Stomach smooth muscle (tissue), 2 donors: ENCODE results near the gene CD72.

ENCODE experiments used
- H3K27ac ChIP-seq: one replicate; pipeline ENCODE4 v1.7.0; 2013; ENCODE audit warnings: mild to moderate bottlenecking, low read length, inconsistent platforms
- H3K27me3 ChIP-seq, 2 donors: one replicate each; pipeline ENCODE4 v1.7.0; 2013; ENCODE audit warnings: low read length in 2 of 2; ENCODE audit not compliant: insufficient read depth in 2 of 2, control insufficient read depth in 1 of 2
- H3K36me3 ChIP-seq, 2 donors: one replicate each; pipeline ENCODE4 v1.7.0; 2013; ENCODE audit warnings: low read length in 2 of 2; ENCODE audit not compliant: control insufficient read depth in 2 of 2, insufficient read depth in 2 of 2
- H3K4me1 ChIP-seq: one replicate; pipeline ENCODE4 v1.7.0; 2013; ENCODE audit warnings: low read length; ENCODE audit not compliant: control insufficient read depth, insufficient read depth
- H3K4me3 ChIP-seq, 2 donors: one replicate each; pipeline ENCODE4 v1.7.0; 2013; ENCODE audit warnings: low read length in 2 of 2
- H3K9ac ChIP-seq, 2 donors: one replicate each; pipeline ENCODE4 v1.7.0; 2013; ENCODE audit warnings: low read length in 2 of 2, mild to moderate bottlenecking in 1 of 2
- H3K9me3 ChIP-seq, 2 donors: one replicate each; pipeline ENCODE4 v1.7.0; 2013; ENCODE audit warnings: low read length in 2 of 2; ENCODE audit not compliant: control insufficient read depth in 2 of 2
- donor health status: healthy.
- donor health status: Pancreatic carcinoma.

Gene CD72

GRCh38 chr9:35618325-35618727, at the start of gene CD72:
Gene CD72 (minus strand): TSS chr9:35618413. CDS start chr9:35618303, 110 bp downstream.
- peaks cover 5 to 9% of the 10 kb centered on the region in 2 donors for H3K27me3 ChIP-seq
- H3K27ac ChIP-seq = no peak within 1 kb of the TSS
- H3K36me3 ChIP-seq = no peaks in the 10 kb centered on the region
- peak within 1 kb of the TSS; percentile 63 to 72 for H3K4me3 ChIP-seq
- peaks cover 12% of the 10 kb centered on the region for H3K4me1 ChIP-seq
- peak within 1 kb of the TSS; percentile 42 to 51 for H3K9ac ChIP-seq
- no peaks in the 10 kb centered on the region for H3K9me3 ChIP-seq

- H3K9ac ChIP-seq = no peak overlapping the region
- H3K9me3 ChIP-seq = no peaks in the 10 kb centered on the region
- H3K4me1 ChIP-seq = peaks cover 27% of the 10 kb centered on the region
- H3K36me3 ChIP-seq = no peaks in the 10 kb centered on the region
- H3K27me3 ChIP-seq = no peaks in the 10 kb centered on the region
- H3K27ac ChIP-seq = no peak overlapping the region
- no peak overlapping the region for H3K4me3 ChIP-seq
Observed at GRCh38 chr9:35667939-35668338, 49.7 kb upstream of the CD72 start.

GRCh38 chr9:35666549-35666948, 48.3 kb upstream of the CD72 start:
- Histone ChIP-seq H3K9ac (no peak overlapping the region), H3K27ac (no peak overlapping the region), H3K4me3 (no peak overlapping the region), H3K36me3 (peaks cover 0 to 7% of the 10 kb centered on the region in 2 donors), H3K9me3 (no peaks in the 10 kb centered on the region), H3K4me1 (peaks cover 38% of the 10 kb centered on the region), H3K27me3 (no peaks in the 10 kb centered on the region)

GRCh38 chr9:35666045-35666444, 47.8 kb upstream of the CD72 start:
- H3K27ac ChIP-seq = no peak overlapping the region
- no peak overlapping the region for H3K4me3 ChIP-seq
- H3K9me3 ChIP-seq = no peaks in the 10 kb centered on the region

GRCh38 chr9:35665471-35665818, 47.2 kb upstream of the CD72 start:
- Histone ChIP-seq H3K9me3 (no peaks in the 10 kb centered on the region), H3K4me3 (peak overlapping the region; percentile 70 to 78), H3K4me1 (peaks cover 48% of the 10 kb centered on the region), H3K27ac (peak overlapping the region; percentile 99), H3K9ac (peak overlapping the region; percentile 61 to 64), H3K36me3 (peaks cover 4 to 10% of the 10 kb centered on the region in 2 donors), H3K27me3 (no peaks in the 10 kb centered on the region)

More at GRCh38 chr9:35666045-35666444, 47.8 kb upstream of the CD72 start:
- peaks cover 0 to 7% of the 10 kb centered on the region in 2 donors for H3K36me3 ChIP-seq
- peaks cover 42% of the 10 kb centered on the region for H3K4me1 ChIP-seq
- no peaks in the 10 kb centered on the region for H3K27me3 ChIP-seq
- no peak overlapping the region for H3K9ac ChIP-seq

- H3K27ac ChIP-seq = peak within 1 kb of the TSS; percentile 99
- H3K4me1 ChIP-seq = peaks cover 54% of the 10 kb centered on the region
- H3K4me3 ChIP-seq = peak within 1 kb of the TSS; percentile 70 to 78
- peak within 1 kb of the TSS; percentile 61 to 64 for H3K9ac ChIP-seq
- no peaks in the 10 kb centered on the region for H3K9me3 ChIP-seq
- H3K36me3 ChIP-seq = peaks cover 8 to 16% of the 10 kb centered on the region in 2 donors
- no peaks in the 10 kb centered on the region for H3K27me3 ChIP-seq
Observed at GRCh38 chr9:35664531-35665470, 46.6 kb upstream of the CD72 start, which contains the start of gene ARHGEF39. Gene ARHGEF39 (minus strand): TSS chr9:35665195. CDS start chr9:35665169, 26 bp downstream.

GRCh38 chr9:35662437-35662836, 44.2 kb upstream of the CD72 start:
- Histone ChIP-seq H3K36me3 (peaks cover 8 to 16% of the 10 kb centered on the region in 2 donors), H3K9ac (no peak overlapping the region), H3K27me3 (no peaks in the 10 kb centered on the region), H3K4me3 (no peak overlapping the region), H3K9me3 (no peaks in the 10 kb centered on the region), H3K4me1 (peaks cover 64% of the 10 kb centered on the region), H3K27ac (peak overlapping the region; percentile 99)

- H3K9ac ChIP-seq = peak overlapping the region; percentile 74 to 98
- no peak overlapping the region for H3K4me3 ChIP-seq
- peaks cover 8 to 16% of the 10 kb centered on the region in 2 donors for H3K36me3 ChIP-seq
- H3K27me3 ChIP-seq = no peaks in the 10 kb centered on the region
- peak overlapping the region; percentile 99 for H3K27ac ChIP-seq
- no peaks in the 10 kb centered on the region for H3K9me3 ChIP-seq
- H3K4me1 ChIP-seq = peaks cover 70% of the 10 kb centered on the region
Observed at GRCh38 chr9:35661756-35662350, 43.6 kb upstream of the CD72 start.

- H3K27ac ChIP-seq = peak overlapping the region; percentile 99
- peaks cover 72% of the 10 kb centered on the region for H3K4me1 ChIP-seq
- peak overlapping the region; percentile 41 to 94 for H3K4me3 ChIP-seq
- peaks cover 8 to 16% of the 10 kb centered on the region in 2 donors for H3K36me3 ChIP-seq
- H3K9me3 ChIP-seq = no peaks in the 10 kb centered on the region
- H3K9ac ChIP-seq = peak overlapping the region; percentile 74 to 98
- no peaks in the 10 kb centered on the region for H3K27me3 ChIP-seq
Observed at GRCh38 chr9:35660966-35661415, 42.8 kb upstream of the CD72 start.

GRCh38 chr9:35659340-35659739, 41.1 kb upstream of the CD72 start:
- Histone ChIP-seq H3K27ac (peak overlapping the region; percentile 99), H3K4me1 (peaks cover 61% of the 10 kb centered on the region), H3K4me3 (peak overlapping the region; percentile 91 to 94)

More at GRCh38 chr9:35659340-35659739, 41.1 kb upstream of the CD72 start:
- no peaks in the 10 kb centered on the region for H3K9me3 ChIP-seq
- peaks cover 8 to 16% of the 10 kb centered on the region in 2 donors for H3K36me3 ChIP-seq
- H3K9ac ChIP-seq = peak overlapping the region; percentile 97 to 98
- no peaks in the 10 kb centered on the region for H3K27me3 ChIP-seq
